GM13977 (cell line): Measurements from ENCODE around the gene CRHR2.

ENCODE experiments used
- DNase-seq: peaks from one replicate; pipeline ENCODE4 v3.0.0; 2012; ENCODE audit warnings: low spot score
- CTCF ChIP-seq: IDR thresholded peaks from 2 replicates; pipeline ENCODE4 v1.5.1; 2012; ENCODE audit warnings: mild to moderate bottlenecking, control low read depth; ENCODE audit not compliant: insufficient read depth; ENCODE audit errors: extremely low read depth, missing control alignments
- in situ Hi-C: fragments of 300-500 bp; cut with MboI; formaldehyde crosslinking; loops from one replicate; pipeline ENCODE4 v1.12.0; 2022; ENCODE audit warnings: low sequenced_read_pairs, low pct_unique_long_range_greater_than_20kb, mixed read lengths, inconsistent platforms; ENCODE audit not compliant: unreplicated experiment

CRHR2 gene

DNA sequence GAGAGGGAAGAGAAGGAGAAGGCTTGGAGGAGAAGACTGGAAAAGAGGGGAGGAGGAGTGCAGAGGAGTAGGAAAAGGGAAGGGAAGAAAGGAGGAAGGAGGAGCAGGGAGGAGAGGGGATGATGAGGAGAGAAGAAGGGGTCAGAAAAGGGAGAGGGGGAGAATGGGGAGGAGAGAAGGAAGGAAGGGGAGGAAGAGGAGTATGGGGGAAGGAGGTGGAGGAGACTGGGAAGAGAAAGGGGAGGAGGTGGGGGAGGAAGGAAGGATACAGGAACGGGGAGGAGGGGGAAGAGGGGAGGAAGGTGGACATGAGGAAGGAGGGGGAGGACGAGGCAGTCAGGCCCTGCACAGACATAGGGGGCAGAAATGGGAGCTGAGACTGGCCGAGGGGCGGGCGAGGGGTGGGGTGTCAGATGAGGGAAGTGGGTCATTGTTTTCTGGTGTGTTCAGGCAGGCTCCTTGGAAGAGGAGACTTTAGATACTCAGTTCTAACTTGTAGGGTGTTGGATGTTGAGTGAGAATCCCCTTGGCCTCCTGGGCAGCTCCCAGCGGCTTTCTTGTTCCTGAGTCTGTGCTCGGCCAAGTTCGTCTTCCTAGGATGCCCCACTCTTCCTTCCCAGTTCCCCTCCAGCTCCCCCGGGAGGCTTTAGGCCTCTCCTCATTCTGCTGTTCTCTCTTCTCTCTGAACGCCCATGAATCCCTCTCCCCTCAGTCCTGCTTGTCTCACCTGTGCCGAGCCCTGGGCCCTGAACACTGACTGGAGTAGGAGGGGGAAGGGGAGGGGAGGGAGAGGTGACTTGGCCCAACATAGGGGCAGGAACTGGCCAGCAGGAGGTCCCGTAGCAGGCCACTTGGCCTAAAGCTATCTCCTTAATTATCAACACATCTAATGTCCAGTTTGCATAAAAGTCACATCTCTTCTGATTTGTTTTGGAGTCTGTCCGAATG, 12.8 kb upstream of the CRHR2 start:
- no peak for TF ChIP-seq CTCF
- no peak for DNase-seq
- in situ Hi-C loops = no loop called here

- no peak for DNase-seq
- TF ChIP-seq CTCF = no peak
- in situ Hi-C loops = no loop called here
Observed at GRCh38 chr7:30694218-30694745, 12.0 kb upstream of the CRHR2 start.

DNA sequence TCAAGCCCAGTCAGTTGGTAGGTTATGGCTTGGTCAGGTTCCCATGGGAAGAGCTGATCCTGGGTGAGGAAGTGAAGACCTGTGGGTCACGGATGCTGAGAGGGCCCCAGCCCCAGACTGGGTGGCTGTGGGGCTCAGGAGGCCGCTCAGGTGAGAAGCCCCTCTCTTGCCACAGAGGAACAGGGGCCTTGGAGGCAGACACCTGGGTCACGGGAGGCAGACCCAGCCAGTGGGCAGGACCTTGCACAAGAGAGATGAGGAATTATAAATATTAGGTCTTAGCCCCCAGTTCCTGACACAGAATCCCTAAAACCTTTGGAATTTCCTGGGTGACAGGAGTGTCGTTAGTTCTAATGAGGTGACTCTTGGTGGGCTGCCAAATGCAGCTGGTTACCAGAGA, 10.6 kb upstream of the CRHR2 start:
- no peak for DNase-seq
- no peak for TF ChIP-seq CTCF
- in situ Hi-C loops = no loop called here

DNA sequence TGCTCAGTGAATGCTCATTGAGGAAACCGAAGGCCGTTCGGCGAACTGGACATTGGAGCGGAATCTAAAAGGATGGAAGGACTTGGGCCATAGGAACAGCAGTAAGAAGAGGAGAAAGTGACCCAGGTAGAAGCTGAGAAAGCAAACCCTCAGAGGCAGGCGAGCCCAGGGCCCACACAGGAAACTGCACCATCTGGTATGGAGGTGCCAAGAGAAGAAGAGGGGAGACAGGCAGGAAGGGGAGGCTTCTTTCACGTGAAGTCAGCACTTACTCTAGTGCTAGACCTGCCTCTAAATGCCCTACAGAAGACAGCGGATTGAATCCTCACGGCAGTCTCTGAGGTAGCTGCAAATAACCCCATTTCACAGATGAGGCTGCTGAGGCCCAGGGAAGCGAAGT, 10.2 kb upstream of the CRHR2 start:
- in situ Hi-C loops = no loop called here

GRCh38 chr7:30690011-30690410, 7.8 kb upstream of the CRHR2 start:
- DNase-seq = no peak
- in situ Hi-C loops = no loop called here
- no peak for TF ChIP-seq CTCF

More for the DNA sequence above, 10.2 kb upstream of the CRHR2 start:
- TF ChIP-seq CTCF = no peak
- no peak for DNase-seq

GRCh38 chr7:30688718-30689221, 6.5 kb upstream of the CRHR2 start:
- in situ Hi-C loops = no loop called here
- DNase-seq = no peak
- no peak for TF ChIP-seq CTCF
